ENCODE data around the gene ALDH5A1. TPM values are rescaled to one million over a fixed set of nuclear protein-coding genes. Genes with fewer than 3 reads are reported as not detected.

Gene ALDH5A1
- total and polyA plus RNA-seq, 2 donors from 2014 or later, result 10.4 to 11.0 TPM

GRCh38 chr6:24524329-24524728 is 29.6 kb downstream of the ALDH5A1 start:
- no peak overlapping the region for H3K4me3 ChIP-seq (ENCODE audit: low read length in 3 of 3)
- H3K9ac ChIP-seq (ENCODE audit: low read length in 3 of 3), result no peak overlapping the region
- intact Hi-C loops (cut with DNase I), result no loop called here
- no peak overlapping the region for H3K27ac ChIP-seq (ENCODE audit: low read depth in 2 of 2, low read length in 2 of 2)
- H3K9me3 ChIP-seq (ENCODE audit: control insufficient read depth in 2 of 3, insufficient read depth in 1 of 3, low read length in 3 of 3), result no peaks in the 10 kb centered on the region
- FAIRE-seq (no peak), DNase-seq (no peak)
- TF ChIP-seq, protein P1, sequence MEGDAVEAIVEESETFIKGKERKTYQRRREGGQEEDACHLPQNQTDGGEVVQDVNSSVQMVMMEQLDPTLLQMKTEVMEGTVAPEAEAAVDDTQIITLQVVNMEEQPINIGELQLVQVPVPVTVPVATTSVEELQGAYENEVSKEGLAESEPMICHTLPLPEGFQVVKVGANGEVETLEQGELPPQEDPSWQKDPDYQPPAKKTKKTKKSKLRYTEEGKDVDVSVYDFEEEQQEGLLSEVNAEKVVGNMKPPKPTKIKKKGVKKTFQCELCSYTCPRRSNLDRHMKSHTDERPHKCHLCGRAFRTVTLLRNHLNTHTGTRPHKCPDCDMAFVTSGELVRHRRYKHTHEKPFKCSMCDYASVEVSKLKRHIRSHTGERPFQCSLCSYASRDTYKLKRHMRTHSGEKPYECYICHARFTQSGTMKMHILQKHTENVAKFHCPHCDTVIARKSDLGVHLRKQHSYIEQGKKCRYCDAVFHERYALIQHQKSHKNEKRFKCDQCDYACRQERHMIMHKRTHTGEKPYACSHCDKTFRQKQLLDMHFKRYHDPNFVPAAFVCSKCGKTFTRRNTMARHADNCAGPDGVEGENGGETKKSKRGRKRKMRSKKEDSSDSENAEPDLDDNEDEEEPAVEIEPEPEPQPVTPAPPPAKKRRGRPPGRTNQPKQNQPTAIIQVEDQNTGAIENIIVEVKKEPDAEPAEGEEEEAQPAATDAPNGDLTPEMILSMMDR (IDR thresholded peaks at IDR 0.05; ENCODE audit: borderline replicate concordance, extremely low read depth, insufficient read depth), result no peak
- H3K4me1 ChIP-seq (ENCODE audit: control insufficient read depth in 2 of 3, insufficient read depth in 2 of 3, low read depth in 1 of 3, low read length in 3 of 3), result no peaks in the 10 kb centered on the region
- H3K27me3 ChIP-seq (ENCODE audit: control insufficient read depth, insufficient read depth, low read length), result no peaks in the 10 kb centered on the region
- H3K36me3 ChIP-seq (ENCODE audit: control insufficient read depth in 2 of 3, insufficient read depth in 3 of 3, low read length in 3 of 3), result no peaks in the 10 kb centered on the region

DNA sequence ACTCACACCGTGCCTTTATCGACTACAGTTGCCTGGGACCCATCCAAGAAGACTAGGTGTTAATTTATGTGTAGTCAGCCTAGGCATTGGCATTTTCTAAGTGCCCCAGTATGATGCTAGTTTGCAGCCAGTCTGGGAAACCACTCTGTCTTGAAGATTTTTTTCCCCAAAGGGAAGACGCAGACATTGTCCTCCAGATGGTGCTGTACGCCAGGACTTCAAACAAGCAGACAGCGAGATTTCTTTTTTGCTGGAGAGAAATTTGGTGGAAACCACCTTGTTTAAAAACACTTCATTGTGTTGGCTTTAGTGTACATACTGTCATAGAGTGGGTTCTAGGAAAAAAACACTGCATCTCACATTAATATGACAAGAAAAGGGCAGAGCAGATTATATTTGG is 30.0 kb downstream of the ALDH5A1 start:
- H3K27me3 ChIP-seq (ENCODE audit: control insufficient read depth, insufficient read depth, low read length), result no peaks in the 10 kb centered on the region
- DNase-seq, result peak in 3 of 5 donors; percentile 30 to 66 (median 40)
- TF ChIP-seq, protein P1 (IDR thresholded peaks at IDR 0.05; ENCODE audit: borderline replicate concordance, extremely low read depth, insufficient read depth), result peak; percentile 16
- H3K36me3 ChIP-seq (ENCODE audit: control insufficient read depth in 2 of 3, insufficient read depth in 3 of 3, low read length in 3 of 3), result no peaks in the 10 kb centered on the region
- no peak for FAIRE-seq
- H3K27ac ChIP-seq (ENCODE audit: low read depth in 2 of 2, low read length in 2 of 2), result no peak overlapping the region
- no peak overlapping the region for H3K4me3 ChIP-seq (ENCODE audit: low read length in 3 of 3)
- H3K9me3 ChIP-seq (ENCODE audit: control insufficient read depth in 2 of 3, insufficient read depth in 1 of 3, low read length in 3 of 3), result no peaks in the 10 kb centered on the region
- no peaks in the 10 kb centered on the region for H3K4me1 ChIP-seq (ENCODE audit: control insufficient read depth in 2 of 3, insufficient read depth in 2 of 3, low read depth in 1 of 3, low read length in 3 of 3)
- intact Hi-C loops (cut with DNase I), result no loop called here
- no peak overlapping the region for H3K9ac ChIP-seq (ENCODE audit: low read length in 3 of 3)

DNA sequence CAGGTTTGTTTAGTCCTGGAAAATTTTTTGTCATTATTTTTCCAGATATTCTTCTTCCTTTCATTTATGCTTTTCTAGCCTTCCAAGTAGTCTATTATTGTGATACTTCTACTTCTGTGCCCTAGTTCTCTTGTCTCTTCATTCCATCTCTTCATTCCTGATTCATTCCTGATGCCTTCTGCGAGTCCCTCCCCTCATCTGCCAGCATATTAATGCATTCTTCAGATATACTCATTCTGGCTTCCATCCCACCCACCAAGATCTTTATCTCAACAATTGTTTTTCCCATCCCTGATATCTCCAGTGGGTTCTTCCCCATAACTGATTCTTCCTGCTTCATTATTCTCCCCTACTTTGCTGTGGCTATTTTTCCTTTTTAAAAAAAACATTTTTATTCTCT is 35.2 kb downstream of the ALDH5A1 start:
- Histone ChIP-seq H3K4me3 (ENCODE audit: low read length in 3 of 3) (no peak overlapping the region), H3K27me3 (ENCODE audit: control insufficient read depth, insufficient read depth, low read length) (no peaks in the 10 kb centered on the region), H3K36me3 (ENCODE audit: control insufficient read depth in 2 of 3, insufficient read depth in 3 of 3, low read length in 3 of 3) (peaks cover 0 to 10% (median 5%) of the 10 kb centered on the region in 3 donors), H3K9me3 (ENCODE audit: control insufficient read depth in 2 of 3, insufficient read depth in 1 of 3, low read length in 3 of 3) (no peaks in the 10 kb centered on the region), H3K9ac (ENCODE audit: low read length in 3 of 3) (no peak overlapping the region), H3K4me1 (ENCODE audit: control insufficient read depth in 2 of 3, insufficient read depth in 2 of 3, low read depth in 1 of 3, low read length in 3 of 3) (no peaks in the 10 kb centered on the region), H3K27ac (ENCODE audit: low read depth in 2 of 2, low read length in 2 of 2) (no peak overlapping the region)
- DNase-seq, result no peak
- no peak for FAIRE-seq
- TF ChIP-seq, protein P1 (IDR thresholded peaks at IDR 0.05; ENCODE audit: borderline replicate concordance, extremely low read depth, insufficient read depth), result no peak
- intact Hi-C loops (cut with DNase I), result no loop called here

DNA sequence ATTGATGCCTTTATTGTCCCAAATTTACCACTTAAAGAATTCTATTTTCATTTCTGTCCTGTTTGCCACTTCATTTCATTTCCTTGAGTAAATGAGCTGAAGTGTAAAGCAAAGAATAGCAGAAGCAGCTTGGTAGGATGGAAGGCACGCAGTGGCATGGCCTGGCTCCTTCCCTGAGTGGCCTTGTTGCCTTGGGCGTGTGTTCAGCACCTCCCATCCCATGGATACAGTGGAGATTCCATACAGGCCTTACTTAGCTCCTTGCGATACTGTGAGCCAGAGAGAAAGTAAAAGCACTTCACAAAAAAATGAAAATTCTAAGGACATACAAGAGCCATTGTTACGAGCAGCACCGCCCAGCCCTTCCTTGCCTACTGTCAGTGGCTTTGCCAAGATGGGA is 39.6 kb downstream of the ALDH5A1 start:
- TF ChIP-seq, protein P1 (IDR thresholded peaks at IDR 0.05; ENCODE audit: borderline replicate concordance, extremely low read depth, insufficient read depth), result no peak
- intact Hi-C loops (cut with DNase I), result no loop called here
- FAIRE-seq, result no peak

More for the DNA sequence above, 39.6 kb downstream of the ALDH5A1 start:
- Histone ChIP-seq H3K27ac (ENCODE audit: low read depth in 2 of 2, low read length in 2 of 2) (no peak overlapping the region), H3K36me3 (ENCODE audit: control insufficient read depth in 2 of 3, insufficient read depth in 3 of 3, low read length in 3 of 3) (peaks cover 0 to 10% (median 5%) of the 10 kb centered on the region in 3 donors), H3K4me3 (ENCODE audit: low read length in 3 of 3) (no peak overlapping the region), H3K9me3 (ENCODE audit: control insufficient read depth in 2 of 3, insufficient read depth in 1 of 3, low read length in 3 of 3) (no peaks in the 10 kb centered on the region), H3K9ac (ENCODE audit: low read length in 3 of 3) (no peak overlapping the region), H3K4me1 (ENCODE audit: control insufficient read depth in 2 of 3, insufficient read depth in 2 of 3, low read depth in 1 of 3, low read length in 3 of 3) (no peaks in the 10 kb centered on the region), H3K27me3 (ENCODE audit: control insufficient read depth, insufficient read depth, low read length) (no peaks in the 10 kb centered on the region)
- DNase-seq, result no peak

Measured in kidney (tissue), 14 donors.